Ishikawa (cell line): ENCODE results near the gene KAT2B.

ENCODE experiments used
- CREB1 ChIP-seq: IDR thresholded peaks from 2 replicates; pipeline ENCODE4 v1.6.1; 2012; ENCODE audit warnings: low read depth
- EGR1 ChIP-seq: IDR thresholded peaks from 2 replicates; pipeline ENCODE4 v1.6.1; 2012
- EP300 ChIP-seq: IDR thresholded peaks from 2 replicates; pipeline ENCODE4 v1.6.1; 2012; ENCODE audit warnings: borderline replicate concordance
- FOXM1 ChIP-seq: IDR thresholded peaks from 2 replicates; pipeline ENCODE4 v1.6.1; 2012; ENCODE audit warnings: low read depth, borderline replicate concordance
- MAX ChIP-seq: IDR thresholded peaks from 2 replicates; pipeline ENCODE4 v1.6.1; 2012
- RAD21 ChIP-seq: IDR thresholded peaks from 2 replicates; pipeline ENCODE4 v1.6.1; 2012; ENCODE audit warnings: low read depth
- REST ChIP-seq: IDR thresholded peaks from 2 replicates; pipeline ENCODE4 v1.6.1; 2012; ENCODE audit warnings: low read depth, mild to moderate bottlenecking
- TAF1 ChIP-seq: IDR thresholded peaks from 2 replicates; pipeline ENCODE4 v1.6.1; 2012; ENCODE audit warnings: low read depth, mild to moderate bottlenecking

- TF ChIP-seq EGR1 (no peak), REST (no peak), TAF1 (no peak), CREB1 (no peak), EP300 (no peak), RAD21 (no peak), MAX (no peak), FOXM1 (no peak)
Measured at GRCh38 chr3:20137647-20138046, 97.4 kb downstream of the KAT2B start.
